Activated CD8-positive, alpha-beta T cell treated with anti-CD3 and anti-CD28 coated beads for 36 hours (primary cell): ENCODE results near the gene TNXB. TPM values are rescaled to one million over a fixed set of nuclear protein-coding genes. Genes with fewer than 3 reads are reported as not detected.

Experiments used
- ATAC-seq: fragments of 200-7000 bp; cut with Tn5 transposase; one replicate; pipeline ENCODE4 v1.10.0; 2021; ENCODE audit warnings: mild to moderate bottlenecking, moderate library complexity
- CTCF ChIA-PET: fragments of 350-600 bp; sonication (Branson Sonifier 250); formaldehyde crosslinking; loops from one replicate; lab custom pipeline; 2021; ENCODE audit warnings: antibody characterized with exemption; lab: Charles Lee
- POLR2A ChIA-PET: fragments of 350-600 bp; sonication (Branson Sonifier 250); formaldehyde crosslinking; loops from one replicate; lab custom pipeline; 2021; ENCODE audit warnings: antibody characterized with exemption; lab: Charles Lee
- DNase-seq: peaks from one replicate; pipeline ENCODE4 v3.0.0-alpha.2; 2020
- H3K27ac Mint-ChIP-seq: one replicate; pipeline ENCODE4 v1.8.0; 2021; ENCODE audit warnings: mild to moderate bottlenecking, mixed read lengths
- H3K27me3 Mint-ChIP-seq: one replicate; pipeline ENCODE4 v1.8.0; 2021; ENCODE audit warnings: mixed read lengths
- H3K36me3 Mint-ChIP-seq: one replicate; pipeline ENCODE4 v1.8.0; 2021; ENCODE audit warnings: low read depth, mixed read lengths
- H3K4me1 Mint-ChIP-seq: one replicate; pipeline ENCODE4 v1.8.0; 2021; ENCODE audit warnings: low read depth, mixed read lengths
- H3K4me3 Mint-ChIP-seq: one replicate; pipeline ENCODE4 v1.8.0; 2021; ENCODE audit warnings: mild to moderate bottlenecking, moderate library complexity, mixed read lengths
- H3K9me3 Mint-ChIP-seq: one replicate; pipeline ENCODE4 v1.8.0; 2021; ENCODE audit warnings: mixed read lengths
- CTCF ChIP-seq: fragments of 200-600 bp; IDR thresholded peaks from one replicate; pipeline ENCODE4 v1.8.0; 2022; ENCODE audit warnings: antibody characterized with exemption, mild to moderate bottlenecking
- intact Hi-C: fragments of 100-400 bp; cut with micrococcal nuclease; formaldehyde crosslinking; loops from one replicate; pipeline ENCODE4 v1.10.0; 2022
- total RNA-seq, 2 experiments: library from RNA; stranded (reverse); gene quantifications; one replicate each; pipeline ENCODE4 v1.2.3, GENCODE V29; 2021

The TNXB gene
- total RNA-seq, 2 experiments from 2014 or later: 1.8 to 3.7 TPM

GRCh38 chr6:32128751-32129296 lies 19.7 kb upstream of the TNXB start:
- DNase-seq (no peak), ATAC-seq (no peak)
- intact Hi-C loops: no loop called here
- Mint-ChIP-seq H3K36me3 (peaks cover 17% of the 10 kb centered on the region), H3K9me3 (no peaks in the 10 kb centered on the region), H3K4me3 (peak overlapping the region; percentile 98), H3K4me1 (peaks cover 37% of the 10 kb centered on the region), H3K27ac (peak overlapping the region; percentile 97), H3K27me3 (no peaks in the 10 kb centered on the region)
- ChIA-PET CTCF (interaction anchor here (0.8 to 4.4 kb wide), 9 partner anchors 10 to 125 kb away, joined by 3 to 41 read pairs (median 6); partner anchors contain the start of genes AGPAT1 and PRRT1), POLR2A (interaction anchor here (0.9 to 4.2 kb wide), 7 partner anchors 11 to 843 kb away, joined by 3 to 23 read pairs (median 5); partner anchors contain the start of genes GPSM3, RNF5 and TNXB)
- TF ChIP-seq CTCF: no peak

- no peaks in the 10 kb centered on the region for H3K27me3 Mint-ChIP-seq
- no peak for TF ChIP-seq CTCF
- ChIA-PET CTCF (interaction anchor here (0.7 to 4.4 kb wide), 10 partner anchors 10 to 126 kb away, joined by 3 to 41 read pairs (median 5); partner anchors contain the start of genes GPSM3 and PRRT1), POLR2A (interaction anchor here (0.9 to 4.2 kb wide), 7 partner anchors 10 to 156 kb away, joined by 3 to 23 read pairs (median 4); partner anchors contain the start of genes DXO, GPSM3 and RNF5)
- H3K9me3 Mint-ChIP-seq: no peaks in the 10 kb centered on the region
- intact Hi-C loops: no loop called here
- peaks cover 37% of the 10 kb centered on the region for H3K4me1 Mint-ChIP-seq
- H3K27ac Mint-ChIP-seq: peak within 1 kb of the TSS; percentile 97
- peaks cover 17% of the 10 kb centered on the region for H3K36me3 Mint-ChIP-seq
- H3K4me3 Mint-ChIP-seq: peak within 1 kb of the TSS; percentile 98
- ATAC-seq (peak; percentile 93), DNase-seq (peak; percentile 100)
Measured at GRCh38 chr6:32127717-32128592, 18.8 kb upstream of the TNXB start, which contains the start of gene ATF6B. ATF6B (minus strand) TSS chr6:32128246; CDS start chr6:32128207, 39 bp downstream.

GRCh38 chr6:32127409-32127716 lies 18.2 kb upstream of the TNXB start:
- TF ChIP-seq CTCF: no peak
- intact Hi-C loops: no loop called here
- H3K36me3 Mint-ChIP-seq: peaks cover 17% of the 10 kb centered on the region
- ATAC-seq: no peak
- peak overlapping the region; percentile 97 for H3K27ac Mint-ChIP-seq
- no peaks in the 10 kb centered on the region for H3K27me3 Mint-ChIP-seq
- ChIA-PET CTCF (interaction anchor here (0.8 to 4.4 kb wide), 5 partner anchors 9 to 68 kb away, joined by 3 to 41 read pairs (median 5); partner anchors contain the start of gene GPSM3), POLR2A (interaction anchor here (1.0 to 4.2 kb wide), 4 partner anchors 10 to 156 kb away, joined by 3 to 23 read pairs (median 5); partner anchors contain the start of gene DXO)
- peak overlapping the region; percentile 98 for H3K4me3 Mint-ChIP-seq
- peaks cover 37% of the 10 kb centered on the region for H3K4me1 Mint-ChIP-seq
- no peaks in the 10 kb centered on the region for H3K9me3 Mint-ChIP-seq
- DNase-seq: no peak

GRCh38 chr6:32126880-32127279 lies 17.7 kb upstream of the TNXB start:
- ChIA-PET POLR2A (interaction anchor here (1.0 to 4.2 kb wide), 2 partner anchors 9 to 155 kb away, joined by 3 to 23 read pairs; partner anchors contain the start of gene DXO), CTCF (interaction anchor here (0.8 to 4.4 kb wide), 3 partner anchors 9 to 66 kb away, joined by 3 to 41 read pairs (median 5); partner anchors contain the start of gene GPSM3)
- ATAC-seq: no peak
- peak overlapping the region; percentile 98 for H3K4me3 Mint-ChIP-seq
- intact Hi-C loops: no loop called here
- no peaks in the 10 kb centered on the region for H3K9me3 Mint-ChIP-seq
- H3K27ac Mint-ChIP-seq: peak overlapping the region; percentile 97
- peaks cover 37% of the 10 kb centered on the region for H3K4me1 Mint-ChIP-seq
- TF ChIP-seq CTCF: no peak
- no peaks in the 10 kb centered on the region for H3K27me3 Mint-ChIP-seq
- H3K36me3 Mint-ChIP-seq: peaks cover 20% of the 10 kb centered on the region
- DNase-seq: no peak
